GM21717 (cell line): Measurements from ENCODE around the gene WASF3.
"Not testable (repeated sequence)": the region's sequence is repeated elsewhere in the genome, so short reads cannot be mapped to it uniquely, and the experiment has no call there.

ENCODE experiments used
- ATAC-seq: cut with Tn5 transposase; IDR thresholded peaks from one replicate; pipeline ENCODE4 v1.9.1; 2021; ENCODE audit warnings: mild to moderate bottlenecking, moderate library complexity; ENCODE audit not compliant: unreplicated experiment

The WASF3 gene

DNA sequence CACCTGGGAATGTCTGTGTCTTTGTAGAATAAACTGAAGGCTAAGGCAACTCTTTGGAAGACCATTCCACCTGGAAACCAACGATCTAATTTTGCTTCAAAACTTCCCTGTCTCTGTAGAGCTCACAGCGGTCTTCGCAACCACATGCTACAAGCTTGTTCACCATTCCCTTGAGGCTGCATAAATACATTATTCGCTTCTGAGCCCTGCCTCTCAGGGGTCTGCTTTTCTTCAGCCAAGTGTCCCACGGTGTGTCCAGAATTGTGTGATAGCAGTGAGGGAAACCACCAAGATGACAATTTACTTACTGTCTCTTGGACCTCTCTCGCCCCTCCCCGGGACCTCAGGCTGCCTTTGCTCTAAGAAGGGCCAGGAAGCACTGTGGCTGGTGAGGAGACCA, 152.0 kb downstream of the WASF3 start:
- ATAC-seq: no peak

DNA sequence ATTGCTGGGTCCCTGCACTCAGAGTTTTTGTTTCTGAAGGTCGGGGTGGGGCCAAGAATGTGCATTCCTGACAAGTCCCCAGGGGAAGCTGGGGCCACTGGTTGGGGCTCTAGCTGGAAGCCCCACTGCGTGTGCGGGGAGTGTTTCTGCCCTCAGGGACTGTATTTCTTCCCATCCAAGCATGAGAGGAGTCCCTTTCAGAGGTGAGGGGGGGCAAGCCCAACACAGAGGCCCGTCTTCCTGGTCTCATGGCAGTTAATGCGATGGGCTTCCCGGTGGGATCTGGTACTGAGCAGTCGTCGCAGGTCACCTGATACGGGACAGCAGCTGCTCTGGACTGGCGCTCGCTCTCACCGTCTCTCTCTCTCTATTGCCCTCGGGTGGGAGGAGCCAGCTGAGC, 152.7 kb downstream of the WASF3 start:
- ATAC-seq: no peak

DNA sequence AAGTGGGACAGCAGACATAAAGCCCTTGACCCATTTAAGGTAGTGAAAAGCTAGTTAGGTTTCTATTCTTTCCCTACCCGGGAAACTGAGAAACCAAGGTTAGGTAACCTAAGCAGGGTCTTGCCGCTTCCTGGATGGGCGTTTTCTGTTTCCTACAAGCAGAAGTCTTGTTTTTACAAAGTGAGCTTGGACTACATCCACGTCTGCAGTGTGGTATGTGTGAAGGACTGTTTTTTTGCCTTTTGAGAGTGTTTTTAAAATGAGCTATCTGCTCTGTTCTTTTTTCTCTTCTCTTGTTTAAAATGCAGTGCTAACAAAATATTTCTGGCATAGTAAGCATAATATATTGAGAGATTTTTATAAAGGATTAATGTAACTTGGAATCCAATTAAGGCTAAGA, 153.7 kb downstream of the WASF3 start:
- ATAC-seq: no peak

DNA sequence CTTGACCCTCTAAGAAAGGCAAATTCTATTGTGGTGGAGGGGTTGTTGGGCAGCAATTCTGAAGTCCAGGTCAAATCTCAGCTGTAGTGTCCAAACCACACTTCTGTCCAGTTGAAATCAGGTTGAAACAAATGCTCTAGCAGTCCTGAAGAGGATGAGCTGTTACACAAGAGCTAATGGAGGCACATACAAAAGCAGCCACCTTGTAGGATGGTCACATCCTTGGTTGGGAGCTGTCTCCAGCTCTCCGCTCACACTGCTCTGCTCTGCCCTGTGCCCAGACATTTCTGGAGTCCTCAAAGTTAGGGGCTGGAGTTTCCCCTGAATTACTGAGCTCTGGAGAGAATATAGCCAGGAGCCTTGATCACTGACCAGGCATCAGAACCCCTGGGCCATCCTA, 155.9 kb downstream of the WASF3 start:
- ATAC-seq: no peak

DNA sequence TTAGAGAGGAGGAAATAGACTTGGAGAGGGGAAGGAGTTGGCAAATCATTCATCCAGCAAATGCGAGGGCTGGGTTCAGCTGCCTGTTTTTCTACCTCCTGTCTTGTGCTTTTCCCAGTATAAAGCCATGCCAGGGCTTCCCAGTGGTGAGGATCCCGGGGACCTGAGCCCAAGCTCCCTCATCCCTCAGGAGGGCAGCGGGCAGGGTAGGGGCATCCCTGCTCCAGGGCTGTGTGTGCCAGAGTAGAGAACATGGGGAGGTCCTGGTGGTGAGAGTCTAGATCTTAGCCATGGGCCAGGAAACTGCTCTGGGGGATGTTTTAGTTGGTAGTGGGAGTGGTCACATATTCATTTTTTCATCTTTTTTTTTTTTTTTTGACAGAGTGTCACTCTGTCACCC, 159.5 kb downstream of the WASF3 start:
- no peak for ATAC-seq

DNA sequence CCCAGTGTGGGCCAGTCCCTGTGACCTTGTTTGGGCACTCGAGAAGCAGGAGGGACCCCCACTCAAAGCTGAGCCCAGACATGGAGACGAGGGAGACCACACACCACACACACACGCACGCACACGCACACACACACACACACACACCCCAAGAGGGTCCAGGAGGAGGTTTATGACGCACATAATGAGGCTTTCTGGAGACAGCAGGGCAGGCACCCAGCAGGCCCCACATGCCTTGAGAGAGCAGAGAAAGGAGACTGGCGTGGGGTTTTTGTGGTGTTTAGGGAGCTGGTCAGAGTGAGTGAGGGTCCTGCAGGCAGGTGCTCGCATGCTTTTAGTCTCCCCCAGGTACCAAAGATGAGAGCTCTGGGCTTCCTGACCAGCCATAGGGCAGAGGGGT, 160.7 kb downstream of the WASF3 start:
- ATAC-seq: no peak

DNA sequence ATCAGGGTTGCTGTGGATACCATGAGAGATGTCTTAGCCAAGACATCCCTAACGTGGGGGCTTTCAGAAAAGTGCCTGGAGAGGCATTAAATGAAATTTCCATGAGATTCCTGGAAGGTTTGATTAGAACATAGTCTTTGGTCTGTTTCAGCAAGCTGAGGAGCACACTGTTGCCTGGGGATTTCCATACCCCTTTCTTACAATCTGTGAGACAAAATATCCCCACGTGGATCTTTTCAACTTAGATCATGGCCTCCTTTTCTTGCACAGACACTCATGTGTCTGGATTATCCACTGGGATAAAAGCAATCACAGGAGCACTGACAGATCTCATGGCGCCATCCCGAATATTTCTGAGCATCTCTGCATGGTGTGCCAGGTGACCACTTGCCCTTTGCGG, 161.4 kb downstream of the WASF3 start:
- no peak for ATAC-seq

DNA sequence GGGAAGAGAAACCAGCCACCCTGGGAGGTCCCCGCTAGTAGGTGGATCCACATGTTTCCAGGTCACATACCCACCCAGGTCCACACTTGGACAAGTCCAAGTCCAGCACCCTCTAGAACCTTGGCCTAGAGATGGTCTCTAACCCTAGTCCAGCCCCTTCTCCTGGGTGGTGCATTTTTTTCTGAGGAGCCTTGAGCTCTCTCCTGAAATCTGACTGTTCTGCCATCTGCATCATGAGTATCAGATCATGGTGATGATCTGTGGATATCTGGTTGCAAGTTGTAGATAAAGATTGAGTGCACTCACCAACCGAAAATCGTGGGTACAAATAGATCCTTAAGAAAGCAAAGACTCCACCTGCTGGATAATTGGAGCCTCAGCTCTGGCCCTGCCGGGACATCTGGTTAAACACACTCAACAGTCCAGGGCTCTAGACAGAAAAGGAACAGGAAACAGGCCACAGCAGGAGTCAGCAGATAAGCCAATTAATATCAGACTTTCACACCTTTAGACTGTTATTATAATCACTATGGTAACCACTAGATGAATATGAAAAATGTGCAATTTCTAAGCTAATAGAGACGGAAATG, 162.0 kb downstream of the WASF3 start:
- no peak for ATAC-seq

DNA sequence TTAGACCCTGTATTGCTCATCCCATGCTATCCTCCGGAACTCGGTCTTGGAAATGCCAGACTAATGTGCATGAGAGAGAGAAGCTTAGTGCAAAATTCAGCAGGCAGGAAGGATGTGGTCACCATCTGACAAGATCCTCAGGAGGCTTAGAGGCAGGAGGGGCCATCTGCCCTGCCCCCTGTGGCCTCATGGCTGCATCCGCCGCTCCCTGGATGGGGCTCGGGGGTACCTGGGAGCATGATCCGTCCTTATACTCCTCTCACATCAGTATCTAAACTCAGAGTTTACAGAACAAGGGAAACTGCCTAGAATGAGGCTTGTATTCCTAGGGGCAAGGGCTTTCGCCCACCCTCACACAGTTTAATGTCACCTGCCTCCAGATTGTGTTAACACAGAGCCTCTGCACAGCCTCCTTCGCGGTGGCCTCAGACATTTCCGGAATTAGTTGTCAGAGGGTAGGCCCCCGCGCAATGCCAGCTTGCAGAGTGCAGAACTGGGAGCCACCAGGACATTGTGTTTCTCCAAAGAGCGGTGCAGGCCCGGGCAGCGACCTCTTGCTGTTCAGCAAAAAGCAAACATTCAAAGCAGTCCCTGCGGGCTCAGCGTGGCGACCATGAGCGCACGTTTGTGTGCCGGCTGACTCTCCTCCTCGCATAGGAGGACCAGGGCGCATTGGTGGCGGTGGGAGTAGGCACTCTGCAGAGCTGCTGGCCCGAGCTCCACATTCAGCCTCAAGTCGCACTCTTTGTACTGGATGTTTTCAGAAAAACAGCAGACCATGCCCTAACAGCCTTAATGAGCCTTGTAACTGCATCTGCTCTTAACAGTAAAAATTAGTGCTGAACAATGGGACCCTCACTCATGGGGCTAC, 164.0 kb downstream of the WASF3 start:
- no peak for ATAC-seq

DNA sequence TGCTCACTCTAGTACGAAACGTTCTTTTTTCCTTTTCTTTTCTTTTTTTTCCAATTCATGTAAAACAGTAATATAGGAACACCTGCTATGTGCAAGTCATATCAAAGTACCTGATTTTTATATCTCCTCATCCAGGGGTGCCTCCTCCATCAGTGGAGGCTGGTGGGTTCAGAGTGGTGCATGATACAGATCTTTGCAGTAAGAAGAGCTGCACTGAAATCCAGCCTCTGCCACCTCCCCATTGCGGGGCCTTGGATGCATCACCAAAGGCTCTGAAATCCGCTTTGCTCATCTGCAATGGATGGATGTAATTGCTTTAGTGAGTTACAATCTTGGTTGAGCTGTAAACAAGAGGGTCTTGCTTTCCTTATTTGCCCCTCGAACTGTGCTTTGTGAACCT, 164.8 kb downstream of the WASF3 start:
- ATAC-seq: no peak

DNA sequence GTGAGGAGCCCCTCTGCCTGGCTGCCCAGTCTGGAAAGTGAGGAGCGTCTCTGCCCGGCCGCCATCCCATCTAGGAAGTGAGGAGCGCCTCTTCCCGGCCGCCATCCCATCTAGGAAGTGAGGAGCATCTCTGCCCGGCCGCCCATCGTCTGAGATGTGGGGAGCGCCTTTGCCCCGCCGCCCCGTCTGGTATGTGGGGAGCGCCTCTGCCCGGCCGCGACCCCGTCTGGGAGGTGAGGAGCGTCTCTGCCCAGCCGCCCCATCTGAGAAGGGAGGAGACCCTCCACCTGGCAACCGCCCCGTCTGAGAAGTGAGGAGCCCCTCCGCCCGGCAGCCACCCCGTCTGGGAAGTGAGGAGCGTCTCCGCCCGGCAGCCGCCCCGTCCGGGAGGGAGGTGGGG, 166.1 kb downstream of the WASF3 start:
- not testable (repeated sequence) for ATAC-seq

DNA sequence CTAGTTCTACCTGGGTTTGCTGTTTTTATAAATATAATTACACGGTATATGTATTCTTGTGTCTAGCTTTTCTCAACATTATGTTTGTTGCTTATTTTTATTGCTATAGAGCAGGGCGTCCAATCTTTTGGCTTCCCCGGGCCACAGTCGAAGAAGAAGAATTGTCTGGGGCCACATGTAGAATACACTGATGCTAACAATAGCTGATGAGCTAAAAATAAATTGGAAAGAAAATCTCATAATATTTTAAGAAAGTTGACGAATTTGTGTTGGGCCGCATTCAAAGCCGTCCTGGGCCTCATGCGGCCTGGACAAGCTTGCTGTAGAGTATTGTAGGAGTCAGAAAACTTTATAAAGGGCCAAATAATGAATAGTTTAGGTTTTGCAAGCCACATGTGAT, 169.2 kb downstream of the WASF3 start:
- no peak for ATAC-seq

DNA sequence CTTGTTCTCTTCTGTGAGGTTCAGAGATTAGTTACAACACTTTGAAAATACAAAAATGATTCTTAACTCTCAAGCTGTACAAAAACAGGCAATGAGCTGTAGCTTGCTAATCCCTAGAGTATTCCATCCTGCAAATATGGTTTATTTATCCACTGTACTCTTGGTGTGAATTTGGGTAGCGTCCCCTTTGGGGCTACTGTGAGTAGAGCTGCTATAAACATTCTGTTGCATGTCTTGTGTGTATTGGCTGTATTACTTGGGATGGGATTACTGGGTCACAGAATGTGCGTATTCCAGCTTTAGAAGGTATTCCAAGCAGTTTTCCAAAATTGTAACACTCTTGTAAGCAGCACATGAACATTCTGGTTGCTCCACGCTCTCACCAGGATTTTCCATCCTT, 169.6 kb downstream of the WASF3 start:
- no peak for ATAC-seq

DNA sequence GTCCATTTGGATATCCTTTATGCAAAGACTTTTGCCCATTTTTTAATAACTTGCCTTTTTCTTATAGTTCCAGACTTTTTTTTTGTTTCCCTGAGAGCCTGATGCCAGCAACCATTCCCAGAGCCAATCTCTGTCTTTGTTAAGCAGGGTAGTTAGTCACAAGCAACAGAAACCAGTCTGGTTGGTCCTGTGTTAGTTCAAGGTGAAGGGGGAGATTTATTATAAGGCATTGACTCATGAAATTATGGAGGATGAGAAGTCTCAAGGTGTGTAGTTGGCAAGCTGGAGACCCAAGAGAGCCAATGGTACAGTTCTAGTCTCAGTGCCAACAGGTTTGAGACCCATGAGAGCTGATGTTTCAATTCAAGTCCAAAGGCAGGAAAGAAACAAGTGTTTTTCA, 170.2 kb downstream of the WASF3 start:
- no peak for ATAC-seq

DNA sequence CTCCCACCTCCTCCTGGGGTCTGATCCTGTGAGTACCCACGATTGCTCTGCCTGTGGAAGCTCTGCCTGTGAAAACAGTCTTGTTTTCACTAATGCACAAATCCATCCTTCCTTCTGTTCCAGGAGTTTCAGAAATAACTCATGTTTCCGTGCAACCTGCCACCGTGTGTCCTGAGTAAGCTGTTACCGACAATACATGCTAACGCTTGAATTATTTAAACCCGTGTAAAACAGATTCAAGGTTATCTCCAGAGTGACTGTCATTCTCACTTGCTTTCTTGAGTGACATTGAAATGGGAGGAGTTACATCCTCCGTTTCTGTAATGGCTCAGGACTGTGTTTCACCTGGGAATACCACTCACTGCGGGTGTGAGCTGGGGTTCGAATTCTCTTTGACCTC, 178.2 kb downstream of the WASF3 start:
- ATAC-seq: no peak
